HepG2 (cell line): ENCODE data around the gene TMBIM1. TPM values are rescaled to one million over a fixed set of nuclear protein-coding genes. Genes with fewer than 3 reads are reported as not detected.
A peak's percentile ranks its signal among the peaks of the same experiment; 100 is the strongest.

Experiments used
- AFF4 ChIP-seq: sonication (generic); formaldehyde crosslinking; IDR thresholded peaks from 2 replicates; pipeline ENCODE4 v1.4.0; 2020; ENCODE audit warnings: missing genetic modification reagents
- HIC2 ChIP-seq: sonication (generic); formaldehyde crosslinking; IDR thresholded peaks from 2 replicates; pipeline ENCODE4 v1.9.0; 2022; ENCODE audit warnings: low read depth, missing genetic modification reagents
- HMGA1 ChIP-seq: sonication (generic); formaldehyde crosslinking; conservative IDR thresholded peaks from 2 replicates; pipeline ENCODE4 v1.4.0; 2020; ENCODE audit warnings: missing genetic modification reagents
- HMGXB3 ChIP-seq: sonication (generic); formaldehyde crosslinking; IDR thresholded peaks from 2 replicates; pipeline ENCODE4 v1.4.0; 2020; ENCODE audit warnings: missing genetic modification reagents, borderline replicate concordance
- HNF1B ChIP-seq: sonication (generic); formaldehyde crosslinking; IDR thresholded peaks from 2 replicates; pipeline ENCODE4 v1.5.1; 2020; ENCODE audit warnings: mild to moderate bottlenecking, moderate library complexity, missing genetic modification reagents
- PAX8 ChIP-seq: sonication (generic); formaldehyde crosslinking; IDR thresholded peaks from 2 replicates; pipeline ENCODE4 v1.8.0; 2022; ENCODE audit warnings: mild to moderate bottlenecking, missing genetic modification reagents, borderline replicate concordance
- RARG ChIP-seq: sonication (generic); formaldehyde crosslinking; IDR thresholded peaks from 2 replicates; pipeline ENCODE4 v1.4.0; 2020; ENCODE audit warnings: low read depth, mild to moderate bottlenecking, missing genetic modification reagents
- SMARCE1 ChIP-seq: fragments of 450-650 bp; IDR thresholded peaks from 2 replicates; pipeline ENCODE4 v1.6.1; 2017; ENCODE audit warnings: borderline replicate concordance
- TAF1 ChIP-seq: sonication (generic); formaldehyde crosslinking; IDR thresholded peaks from 2 replicates; pipeline ENCODE4 v1.4.0; 2020; ENCODE audit warnings: missing genetic modification reagents
- TMF1 ChIP-seq: sonication (generic); formaldehyde crosslinking; IDR thresholded peaks from 2 replicates; pipeline ENCODE4 v1.8.1; 2022; ENCODE audit warnings: low read depth, missing genetic modification reagents
- XBP1 ChIP-seq: sonication (generic); formaldehyde crosslinking; IDR thresholded peaks from 2 replicates; pipeline ENCODE4 v1.5.0; 2020; ENCODE audit warnings: missing genetic modification reagents
- ZNF205 ChIP-seq: IDR thresholded peaks from 2 replicates; pipeline ENCODE4 v1.6.1; 2018; ENCODE audit warnings: missing biosample characterization, missing genetic modification reagents
- ZNF350 ChIP-seq: sonication (generic); formaldehyde crosslinking; IDR thresholded peaks from 2 replicates; pipeline ENCODE4 v1.4.0; 2020; ENCODE audit warnings: mild to moderate bottlenecking, low read depth, missing genetic modification reagents, borderline replicate concordance
- polyA plus RNA-seq, 8 experiments: library from polyadenylated mRNA; depleted of rRNA in 3 of 8; stranded (reverse) in 7 of 8; unstranded in 1 of 8; fragments of >200 nt; fragmentation: Illumina TruSeq in 4 of 8; extraction: Trizol in 4 of 8; gene quantifications; 2 replicates each; pipeline versions ENCODE4 v1.2.1 to v1.2.3, GENCODE V29; 2011 to 2016; ENCODE audit warnings: low read depth in 4 of 8, missing spikeins in 1 of 8, mixed read lengths in 1 of 8; ENCODE audit not compliant: insufficient read depth in 1 of 8
- total RNA-seq, 5 experiments: library from RNA; depleted of rRNA; stranded (reverse); fragments of >200 nt; fragmentation: Illumina TruSeq; extraction: Trizol; gene quantifications; 2 replicates each; pipeline ENCODE4 v1.2.3, GENCODE V29; 2016; ENCODE audit warnings: low read depth in 1 of 5
- TF ChIP-seq, protein P1 (sequence below): sonication (generic); formaldehyde crosslinking; conservative IDR thresholded peaks from 2 replicates; pipeline ENCODE4 v1.5.0; 2020; ENCODE audit warnings: missing genetic modification reagents

Gene TMBIM1
- total and polyA plus RNA-seq, 2 of the 13 experiments (the other 11 are each of a cell fraction or from before 2014, with no cell fraction given) = 127 to 139 TPM

DNA sequence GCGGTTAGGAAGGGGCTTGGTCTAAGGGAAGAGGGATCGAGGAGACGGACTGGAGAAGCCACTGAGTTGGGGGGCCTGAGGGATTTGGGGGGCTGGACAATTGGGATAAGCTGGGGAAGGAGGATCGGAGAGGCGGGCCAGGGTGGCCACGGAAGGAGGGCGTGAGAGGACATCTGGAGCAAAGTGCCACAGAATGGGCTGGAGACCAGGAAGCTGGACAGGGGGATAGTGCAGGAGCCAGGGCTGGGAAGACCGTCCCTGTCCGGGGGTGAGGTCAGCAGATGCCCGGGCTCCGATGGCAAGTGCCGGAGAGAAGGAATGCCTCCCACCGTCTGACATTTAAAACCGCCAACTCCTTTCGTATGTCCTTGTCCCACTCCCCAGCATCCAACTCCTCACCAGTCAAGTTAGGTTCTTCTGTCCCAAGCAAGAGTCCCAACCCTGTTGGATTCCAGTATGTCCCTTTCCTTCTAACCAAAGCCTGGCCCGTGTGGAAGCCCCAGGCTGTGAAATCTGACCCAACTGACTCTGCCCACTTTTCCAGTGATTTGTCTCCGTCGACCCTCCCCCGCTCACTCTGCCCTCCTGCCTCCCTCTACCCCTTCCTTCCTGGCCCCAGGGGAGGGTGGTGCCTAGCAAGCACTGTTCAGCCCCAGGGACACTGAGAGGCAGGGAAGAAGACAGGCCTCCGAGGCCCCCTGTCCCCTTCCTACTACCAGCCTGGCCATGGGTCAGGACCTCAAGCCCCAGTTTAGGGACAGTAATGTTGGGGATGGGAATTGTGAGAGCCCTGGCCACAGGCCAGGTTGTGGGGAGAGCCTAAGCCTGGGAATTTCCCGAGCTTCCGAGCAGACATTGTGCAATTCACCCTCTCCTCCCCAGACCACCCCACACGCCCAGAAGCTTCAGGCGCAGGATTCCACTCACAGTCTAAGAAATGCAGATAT lies 31.5 kb upstream of the TMBIM1 start (continued):
- no peak for TF ChIP-seq AFF4 (CRISPR knock-in tag)
- TF ChIP-seq HMGA1 = no peak
- no peak; the same call in 1 of the 2 replicates for TF ChIP-seq TMF1 (CRISPR knock-in tag)
- peak; percentile 49 for TF ChIP-seq ZNF205 (CRISPR knock-in tag)
- TF ChIP-seq TAF1 (CRISPR knock-in tag) = peak; percentile 63
- TF ChIP-seq HNF1B (CRISPR knock-in tag) = peak; percentile 36; the same call in 1 of the 2 replicates
- TF ChIP-seq ZNF350 = peak; percentile 75; the same call in 1 of the 2 replicates
- TF ChIP-seq PAX8 (CRISPR knock-in tag) = peak; percentile 28; the same call in 1 of the 2 replicates
- TF ChIP-seq HMGXB3 (CRISPR knock-in tag) = no peak; the same call in 1 of the 2 replicates
- TF ChIP-seq HIC2 (CRISPR knock-in tag) = peak; percentile 8; the same call in 1 of the 2 replicates
- no peak for TF ChIP-seq XBP1 (CRISPR knock-in tag)
- TF ChIP-seq, protein P1, sequence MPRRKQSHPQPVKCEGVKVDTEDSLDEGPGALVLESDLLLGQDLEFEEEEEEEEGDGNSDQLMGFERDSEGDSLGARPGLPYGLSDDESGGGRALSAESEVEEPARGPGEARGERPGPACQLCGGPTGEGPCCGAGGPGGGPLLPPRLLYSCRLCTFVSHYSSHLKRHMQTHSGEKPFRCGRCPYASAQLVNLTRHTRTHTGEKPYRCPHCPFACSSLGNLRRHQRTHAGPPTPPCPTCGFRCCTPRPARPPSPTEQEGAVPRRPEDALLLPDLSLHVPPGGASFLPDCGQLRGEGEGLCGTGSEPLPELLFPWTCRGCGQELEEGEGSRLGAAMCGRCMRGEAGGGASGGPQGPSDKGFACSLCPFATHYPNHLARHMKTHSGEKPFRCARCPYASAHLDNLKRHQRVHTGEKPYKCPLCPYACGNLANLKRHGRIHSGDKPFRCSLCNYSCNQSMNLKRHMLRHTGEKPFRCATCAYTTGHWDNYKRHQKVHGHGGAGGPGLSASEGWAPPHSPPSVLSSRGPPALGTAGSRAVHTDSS (CRISPR knock-in tag) = no peak
- TF ChIP-seq RARG (CRISPR knock-in tag) = no peak
- TF ChIP-seq SMARCE1 = no peak
